ENCODE measurements around the gene MED20. TPM values are rescaled to one million over a fixed set of nuclear protein-coding genes. Genes with fewer than 3 reads are reported as not detected.

Gene MED20
- total and polyA plus RNA-seq, 2 of the 8 experiments (the other 6 are each of a cell fraction or from before 2014, with no cell fraction given): 38.7 to 51.8 TPM

DNA sequence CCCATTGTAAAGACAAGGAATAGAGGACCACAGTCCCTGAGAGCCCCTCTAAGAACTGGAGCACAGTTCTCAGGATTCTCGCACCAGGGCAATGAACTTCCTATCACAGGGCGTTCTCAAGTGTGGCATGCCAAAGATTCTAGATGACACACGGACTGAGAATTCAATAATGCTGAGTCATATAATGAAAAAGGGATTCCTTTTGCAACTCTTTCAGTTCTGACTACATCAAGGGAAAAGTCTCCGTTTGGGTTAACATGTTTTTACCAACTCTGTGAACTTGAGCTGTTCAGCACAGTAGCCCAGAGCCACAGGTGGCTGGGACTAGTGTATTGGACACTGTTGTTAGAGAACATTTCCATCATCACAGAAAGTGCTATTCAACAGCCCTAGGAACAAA is 3.4 kb downstream of the MED20 start:
- Histone ChIP-seq H3K9ac (replicated peaks in 1 of 4; ENCODE audit: extremely low read depth in 1 of 4, low read depth in 3 of 4, low read length in 3 of 4) (peak overlapping the region in 1 of 4 experiments; percentile 9; a peak in 1 of 7 replicates), H3K4me2 (ENCODE audit: insufficient read depth in 1 of 2, low read depth in 2 of 2, low read length in 2 of 2) (no peak overlapping the region), H3K23ac (ENCODE audit: insufficient read length) (no peak overlapping the region), H2BK5ac (ENCODE audit: low read depth, low read length) (no peak overlapping the region), H4K91ac (replicated peaks; ENCODE audit: insufficient read length, low read length) (no peak overlapping the region), H3K4me1 (replicated peaks in 1 of 4; ENCODE audit: control insufficient read depth in 3 of 4, insufficient read depth in 4 of 4, low read length in 3 of 4) (peaks cover 0 to 11% (median 2%) of the 10 kb centered on the region in 4 experiments; a peak in 2 of 7 replicates), H2BK120ac (replicated peaks; ENCODE audit: low read depth, low read length) (no peak overlapping the region), H3K79me1 (ENCODE audit: low read depth, low read length) (peaks cover 9% of the 10 kb centered on the region), H4K8ac (ENCODE audit: extremely low read depth, insufficient read depth, low read length) (no peak overlapping the region), H3K56ac (replicated peaks; ENCODE audit: insufficient read length, low read depth, low read length) (no peak overlapping the region), H3K27ac (ENCODE audit: low read depth, low read length) (no peak overlapping the region), H4K5ac (ENCODE audit: insufficient read length, low read depth, low read length) (no peak overlapping the region), H4K20me1 (replicated peaks in 1 of 2; ENCODE audit: control insufficient read depth in 1 of 2, insufficient read depth in 2 of 2, low read length in 2 of 2) (peaks cover 0 to 5% of the 10 kb centered on the region in 2 experiments), H3K79me2 (ENCODE audit: control insufficient read depth in 1 of 2, insufficient read depth in 2 of 2, low read length in 2 of 2) (peaks cover 13 to 32% of the 10 kb centered on the region in 2 experiments), H3K36me3 (ENCODE audit: control insufficient read depth in 2 of 4, insufficient read depth in 4 of 4, low read length in 3 of 4) (peaks cover 2 to 15% (median 5%) of the 10 kb centered on the region in 4 experiments; a peak in 6 of 8 replicates), H3K27me3 (replicated peaks in 1 of 4; ENCODE audit: control insufficient read depth in 3 of 4, extremely low read depth in 1 of 4, insufficient read depth in 3 of 4, low read length in 3 of 4) (no peaks in the 10 kb centered on the region), H2BK15ac (ENCODE audit: low read length) (no peak overlapping the region), H3K23me2 (ENCODE audit: low read depth, low read length) (peaks cover 8% of the 10 kb centered on the region; the same call in 1 of the 2 replicates), H3K9me3 (ENCODE audit: insufficient read depth in 2 of 2, low read depth in 1 of 2, low read length in 1 of 2) (no peaks in the 10 kb centered on the region), H2BK20ac (ENCODE audit: low read length) (no peak overlapping the region), H2AK5ac (ENCODE audit: low read depth, low read length) (no peak overlapping the region), H2BK12ac (ENCODE audit: low read depth, low read length) (no peak overlapping the region), H3K14ac (ENCODE audit: insufficient read length) (no peak overlapping the region), H2AFZ (ENCODE audit: low read length) (no peak overlapping the region), H3K18ac (ENCODE audit: extremely low read depth, low read length) (no peak overlapping the region), H3K4me3 (ENCODE audit: extremely low read depth in 1 of 4, insufficient read depth in 2 of 4, low read depth in 3 of 4, low read length in 4 of 4) (no peak overlapping the region), H3K4ac (replicated peaks; ENCODE audit: insufficient read length, low read depth, low read length) (no peak overlapping the region)
- FAIRE-seq (no peak), DNase-seq (ENCODE audit: low read depth in 1 of 2, low spot score in 2 of 2) (no peak)
- 87% methylated on average over 4 of the region's 4 CpGs; no CpG with 5 or more reads in 1 of the 2 experiments for WGBS, 2 experiments (ENCODE audit: extremely low coverage in 1 of 2, insufficient coverage in 1 of 2, insufficient read length in 1 of 2, insufficient replicate concordance in 2 of 2, low coverage in 1 of 2, low lambda C conversion rate in 2 of 2, missing lambda C conversion rate in 1 of 2)
- CTCF ChIA-PET (ENCODE audit: partially characterized antibody): interaction anchor here (1.0 to 1.8 kb wide), 2 partner anchors 11 to 18 kb away, joined by 3 to 7 read pairs; no protein-coding TSS in a partner anchor
- 0 out of 2 replicates have a peak, but pooled peaks have one; percentile 40 for TF ChIP-seq BACH1 (IDR thresholded peaks at IDR 0.05; ENCODE audit: low read length)
- no peak for TF ChIP-seq SIN3A (conservative IDR thresholded peaks at IDR 0.05 in 1 of 2, IDR thresholded peaks at IDR 0.05 in 1 of 2; ENCODE audit: low read depth in 1 of 2, low read length in 2 of 2)
- POLR2A ChIA-PET (ENCODE audit: partially characterized antibody): no interaction called here
